GM18951 (cell line): Measurements from ENCODE around the gene TNFAIP8.
"Not testable (repeated sequence)": the region's sequence is repeated elsewhere in the genome, so short reads cannot be mapped to it uniquely, and the experiment has no call there.

Experiments used
- POLR2A ChIP-seq: IDR thresholded peaks from 4 replicates; pipeline ENCODE4 v1.6.1; 2011; ENCODE audit warnings: mild to moderate bottlenecking; ENCODE audit not compliant: insufficient read length, insufficient read depth; ENCODE audit errors: extremely low read depth
- in situ Hi-C: fragments of 300-500 bp; cut with MboI; formaldehyde crosslinking; loops from one replicate; pipeline ENCODE4 v1.12.0; 2022; ENCODE audit warnings: low sequenced_read_pairs, mixed read lengths, inconsistent platforms; ENCODE audit not compliant: unreplicated experiment

TNFAIP8 gene

GRCh38 chr5:119426057-119426456 is 70.2 kb downstream of the TNFAIP8 start:
- in situ Hi-C loops = no loop called here
- no peak for TF ChIP-seq POLR2A

GRCh38 chr5:119427060-119427459 is 71.2 kb downstream of the TNFAIP8 start:
- in situ Hi-C loops = no loop called here
- no peak for TF ChIP-seq POLR2A

- in situ Hi-C loops = not testable (repeated sequence)
Measured at GRCh38 chr5:119427596-119427995, 71.8 kb downstream of the TNFAIP8 start.

- in situ Hi-C loops = not testable (repeated sequence)
Measured at GRCh38 chr5:119428166-119428565, 72.3 kb downstream of the TNFAIP8 start.

GRCh38 chr5:119428574-119428973 is 72.8 kb downstream of the TNFAIP8 start:
- in situ Hi-C loops = not testable (repeated sequence)

- in situ Hi-C loops = not testable (repeated sequence)
Measured at GRCh38 chr5:119432674-119433237, 76.9 kb downstream of the TNFAIP8 start.

- in situ Hi-C loops = no loop called here
- no peak for TF ChIP-seq POLR2A
Measured at GRCh38 chr5:119435436-119436132, 79.8 kb downstream of the TNFAIP8 start.

GRCh38 chr5:119437785-119438586 is 82.2 kb downstream of the TNFAIP8 start:
- in situ Hi-C loops = not testable (repeated sequence)

GRCh38 chr5:119438587-119438917 is 82.7 kb downstream of the TNFAIP8 start:
- in situ Hi-C loops = not testable (repeated sequence)

- no peak for TF ChIP-seq POLR2A
- in situ Hi-C loops = no loop called here
Measured at GRCh38 chr5:119439140-119439631, 83.4 kb downstream of the TNFAIP8 start.

GRCh38 chr5:119439632-119440031 is 83.8 kb downstream of the TNFAIP8 start:
- in situ Hi-C loops = not testable (repeated sequence)

- in situ Hi-C loops = not testable (repeated sequence)
Measured at GRCh38 chr5:119444643-119445042, 88.8 kb downstream of the TNFAIP8 start.

GRCh38 chr5:119445544-119445943 is 89.7 kb downstream of the TNFAIP8 start:
- in situ Hi-C loops = no loop called here

More at GRCh38 chr5:119445544-119445943, 89.7 kb downstream of the TNFAIP8 start:
- TF ChIP-seq POLR2A = no peak
